ENCODE measurements around the gene TBC1D17.

The TBC1D17 gene

DNA sequence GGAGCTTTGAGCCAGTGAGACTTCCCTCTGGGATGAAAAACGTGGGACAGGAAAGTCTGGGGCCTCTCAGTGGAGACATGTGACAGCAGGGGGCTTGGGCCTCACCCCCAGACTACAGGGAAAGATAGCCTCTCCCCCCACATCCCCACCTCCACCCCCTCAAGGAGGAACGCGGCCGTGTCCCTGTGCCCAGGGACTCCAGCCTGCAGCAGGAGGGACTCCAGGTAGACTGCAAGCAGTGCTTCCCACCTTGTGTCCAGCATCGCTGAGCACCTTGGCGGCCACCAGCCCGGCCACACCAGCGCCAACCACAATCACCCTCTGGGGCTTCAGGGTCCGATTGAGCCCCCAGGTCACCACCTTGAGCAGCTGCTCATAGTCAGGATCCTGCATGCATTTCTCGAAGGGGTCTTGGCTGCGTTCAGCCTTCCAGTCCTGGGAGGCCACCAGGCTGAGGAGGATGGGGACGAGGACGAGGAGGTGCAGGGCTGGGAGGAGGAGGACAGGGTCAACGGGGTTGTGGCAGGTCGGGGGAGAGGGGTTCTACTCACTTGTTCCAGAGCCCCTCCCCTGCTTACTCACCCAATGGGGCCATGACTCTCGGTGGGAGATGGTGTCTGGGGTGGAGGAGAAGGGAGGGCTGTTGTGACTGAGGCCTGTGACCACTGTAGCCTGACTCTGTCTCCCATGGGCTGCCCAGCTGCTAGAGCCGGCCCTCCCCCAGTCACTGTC lies 18.2 kb downstream of the TBC1D17 start:
- DNase-seq, result no peak

DNA sequence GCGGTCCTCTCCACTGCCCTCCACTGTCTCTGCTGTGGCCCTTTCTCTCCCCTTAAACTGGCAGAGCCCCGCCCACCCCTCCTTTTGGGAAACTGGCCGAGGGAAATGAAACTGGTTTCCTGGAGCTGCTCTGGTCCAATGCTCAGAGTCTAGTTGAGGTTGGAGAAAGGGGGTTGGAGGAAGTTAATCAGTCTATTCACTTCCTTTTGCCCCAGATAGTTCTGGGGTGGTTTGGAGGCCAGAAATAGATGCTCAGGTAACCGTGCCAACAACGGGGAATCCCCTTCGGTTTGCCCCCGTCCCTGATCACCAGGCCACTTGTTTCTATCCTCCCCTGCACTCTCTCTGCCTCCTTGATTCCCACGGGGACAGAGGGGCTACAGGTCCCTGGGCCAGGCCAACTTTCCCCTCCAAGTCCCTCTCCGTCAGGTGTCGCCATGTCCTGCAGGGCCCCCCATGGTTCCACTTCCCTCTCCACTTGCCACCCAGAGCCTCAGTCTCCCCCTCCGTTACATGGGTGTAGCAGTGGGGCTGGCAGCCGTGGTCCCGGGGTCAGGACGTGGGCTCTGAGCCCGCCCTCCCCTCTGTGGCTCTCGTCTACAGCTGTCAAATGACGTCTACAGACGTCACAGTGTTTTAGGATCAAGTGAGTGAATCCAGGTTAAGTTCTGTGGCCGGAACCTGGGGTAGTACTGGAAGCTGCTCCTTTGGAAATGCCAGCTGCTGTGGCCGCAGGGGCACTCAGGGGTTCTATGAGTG lies 19.5 kb downstream of the TBC1D17 start, which contains the start of gene IL4I1:
Gene IL4I1, minus strand, starts transcription at position 25 of the 759 bp plus-strand sequence. CDS start 727 bp downstream, outside the sequence.
- DNase-seq, result peak; percentile 89

DNA sequence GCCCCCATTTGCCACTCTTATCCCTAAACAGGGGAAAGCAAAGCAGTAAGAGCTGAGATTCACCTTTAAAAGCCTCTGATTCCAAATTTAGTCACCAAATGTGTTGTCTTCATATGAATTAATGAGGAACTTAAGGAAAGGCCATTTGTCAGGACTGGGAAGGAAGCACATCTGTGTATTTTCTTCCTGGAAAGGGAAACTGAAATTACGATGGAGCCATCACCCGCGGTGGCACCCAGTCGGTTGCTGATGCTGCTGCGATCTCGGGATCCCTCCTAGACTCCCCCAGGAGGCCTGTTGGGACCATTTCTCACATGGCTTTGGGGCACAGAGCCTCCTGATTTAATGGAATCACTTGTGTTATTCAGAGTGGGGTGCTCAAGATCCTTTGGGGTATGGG lies 26.6 kb downstream of the TBC1D17 start:
- DNase-seq, result no peak

DNA sequence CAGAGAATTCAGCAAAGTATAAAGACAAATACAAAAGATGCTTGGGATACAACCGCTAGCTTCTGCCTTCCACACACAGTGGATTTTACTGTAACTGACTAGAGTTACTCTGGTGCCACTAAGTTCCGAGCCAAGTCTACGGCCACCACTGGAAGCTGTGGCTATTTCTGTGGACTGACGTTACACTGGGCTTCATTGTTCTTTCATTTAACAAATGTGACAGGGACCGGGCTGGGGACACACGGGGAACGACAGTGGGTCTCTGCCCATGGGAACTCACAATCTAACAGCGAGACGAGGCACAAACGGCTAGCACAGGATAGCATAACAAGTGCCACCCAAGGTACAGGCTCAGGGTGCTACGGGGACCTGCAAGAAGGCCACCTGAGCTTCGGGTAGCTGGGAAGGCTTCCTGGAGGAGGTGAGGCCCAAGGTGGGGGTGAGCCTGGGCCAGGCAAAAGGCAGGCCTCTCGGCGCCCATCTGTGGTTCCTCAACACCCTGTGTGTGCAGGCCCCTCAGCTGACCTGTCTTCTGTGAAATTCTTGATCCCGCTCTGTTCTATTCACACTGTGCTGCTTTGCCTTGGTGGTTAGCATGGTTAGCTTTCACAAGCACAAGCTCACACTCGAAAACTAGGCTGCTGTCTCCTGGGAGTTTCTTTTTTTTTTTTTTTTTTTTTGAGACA lies 29.5 kb downstream of the TBC1D17 start:
- no peak for DNase-seq

GRCh38 chr19:49907745-49908446 lies 30.4 kb downstream of the TBC1D17 start:
- DNase-seq, result no peak

DNA sequence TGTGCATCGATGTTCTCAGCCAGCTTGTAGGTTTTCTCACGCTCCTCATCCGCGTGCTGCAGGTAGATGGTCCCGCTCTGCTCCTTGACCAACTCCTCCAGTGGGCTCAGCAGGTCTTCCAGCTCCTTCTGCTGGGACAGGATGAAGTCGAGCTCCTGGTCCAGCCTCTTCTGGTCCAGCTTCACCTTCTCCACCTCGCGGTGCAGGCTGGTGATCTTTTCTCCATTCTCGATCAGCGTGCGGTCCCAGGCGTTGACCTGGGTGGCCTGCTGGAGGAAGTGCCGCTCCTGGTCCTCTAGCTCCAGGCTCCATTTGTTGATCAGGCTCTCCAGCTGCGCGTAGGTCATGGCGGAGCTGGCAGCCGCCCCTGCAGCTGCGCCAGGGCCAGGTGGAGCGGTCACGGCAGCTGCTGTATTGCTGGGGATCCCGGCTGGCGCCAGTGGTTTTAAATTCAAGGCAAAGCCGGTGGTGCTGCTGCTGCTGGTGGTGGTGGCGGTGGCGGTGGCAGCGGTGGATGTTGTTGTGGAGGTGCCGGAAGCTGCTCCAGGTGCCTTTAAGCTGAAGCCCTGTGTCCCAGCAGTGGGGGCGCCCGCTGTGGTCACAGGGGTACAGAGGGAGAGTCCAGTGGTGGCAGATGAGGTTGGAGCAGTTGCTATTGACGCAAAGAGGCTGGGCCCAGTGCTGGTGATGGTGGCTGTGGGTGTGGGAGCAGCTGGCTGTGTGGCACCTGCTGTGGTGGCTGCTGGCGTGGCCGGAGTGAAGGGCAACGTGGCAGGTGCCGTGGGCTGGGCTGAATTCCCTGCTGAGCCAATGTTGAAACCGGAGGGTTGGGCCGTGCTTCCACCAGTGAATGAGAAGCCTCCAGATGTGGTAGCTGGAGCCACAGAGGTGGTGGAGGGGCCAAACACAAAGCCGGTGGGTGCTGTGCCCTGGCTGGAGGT lies 31.2 kb downstream of the TBC1D17 start:
- DNase-seq, result no peak

DNA sequence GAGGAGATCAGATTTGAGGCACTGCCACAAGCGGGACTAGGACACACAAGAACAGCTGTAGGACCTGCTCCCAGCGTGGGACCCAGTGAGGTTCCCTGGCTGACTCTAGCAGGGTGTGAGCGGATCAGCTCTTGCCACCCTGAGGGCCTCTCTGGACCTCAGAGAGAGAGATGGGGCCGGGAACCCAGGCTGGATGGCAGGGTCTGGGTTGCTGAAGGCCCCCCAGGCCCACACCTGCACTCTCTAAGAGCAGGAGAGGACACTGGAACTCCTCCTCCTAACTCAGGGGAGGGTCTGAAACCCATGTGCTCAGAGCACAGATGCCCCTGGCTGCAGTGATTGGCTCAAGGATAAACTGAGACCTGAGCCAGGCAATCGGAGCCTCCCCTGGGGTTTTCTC lies 32.7 kb downstream of the TBC1D17 start:
- DNase-seq, result no peak

GRCh38 chr19:49911381-49912145 lies 34.1 kb downstream of the TBC1D17 start:
- DNase-seq, result peak; percentile 50

DNA sequence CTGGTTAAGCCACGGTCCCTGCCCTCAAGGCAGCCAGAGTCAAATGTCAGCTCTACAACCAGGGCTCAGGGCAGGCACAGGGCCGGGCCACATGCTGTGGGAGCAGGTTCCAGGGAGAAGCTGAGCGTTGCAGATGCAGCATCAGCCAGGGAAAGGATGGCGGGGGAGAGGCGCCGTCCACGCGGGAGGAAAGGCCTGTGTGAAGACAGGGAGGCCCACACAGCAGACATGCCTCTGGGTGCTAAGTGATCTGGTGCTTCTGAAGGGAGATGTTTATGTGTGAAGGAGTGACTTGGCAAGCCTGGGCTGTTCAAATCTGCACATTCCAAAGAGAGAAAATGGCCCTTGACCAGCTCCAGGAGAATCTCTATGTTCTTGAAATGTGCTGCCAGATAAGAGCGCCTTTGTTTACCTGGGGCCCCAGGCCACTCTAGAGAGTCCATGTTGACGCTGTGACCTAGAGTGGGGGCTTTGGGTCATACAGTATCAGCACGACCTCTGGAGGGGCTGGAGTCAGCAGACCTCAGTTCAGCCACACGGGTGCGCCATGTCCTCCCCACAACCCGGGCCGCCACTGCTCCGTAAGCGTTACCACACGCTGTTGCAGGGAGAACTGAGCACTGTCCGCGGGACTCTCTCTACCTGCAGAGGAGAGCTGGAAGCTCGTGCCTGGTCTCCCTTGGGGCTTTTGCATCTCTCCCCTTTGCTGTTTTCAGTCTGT lies 35.6 kb downstream of the TBC1D17 start:
- no peak for DNase-seq

DNA sequence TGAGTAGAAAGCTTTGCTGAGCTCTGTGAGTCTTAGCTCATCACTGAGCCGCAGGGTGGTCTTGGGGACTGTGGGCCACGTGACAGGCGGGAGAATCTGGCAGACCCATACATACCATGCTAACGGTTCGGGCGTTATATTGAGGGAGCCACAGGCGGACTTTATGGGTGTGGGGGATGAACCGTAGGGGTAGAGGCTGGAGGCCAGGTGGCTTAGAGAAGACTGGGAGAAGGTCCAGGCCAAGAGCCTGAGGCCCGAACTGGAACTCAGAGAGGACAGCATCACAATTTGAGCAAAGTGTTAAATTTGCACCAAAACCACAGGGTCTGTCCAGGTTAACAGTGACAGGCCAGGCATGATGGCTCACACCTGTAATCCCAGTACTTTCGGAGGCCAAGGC lies 36.2 kb downstream of the TBC1D17 start:
- no peak for DNase-seq

- no peak for DNase-seq
These were observed 37.8 kb downstream of the TBC1D17 start for GRCh38 chr19:49915271-49915670.

DNA sequence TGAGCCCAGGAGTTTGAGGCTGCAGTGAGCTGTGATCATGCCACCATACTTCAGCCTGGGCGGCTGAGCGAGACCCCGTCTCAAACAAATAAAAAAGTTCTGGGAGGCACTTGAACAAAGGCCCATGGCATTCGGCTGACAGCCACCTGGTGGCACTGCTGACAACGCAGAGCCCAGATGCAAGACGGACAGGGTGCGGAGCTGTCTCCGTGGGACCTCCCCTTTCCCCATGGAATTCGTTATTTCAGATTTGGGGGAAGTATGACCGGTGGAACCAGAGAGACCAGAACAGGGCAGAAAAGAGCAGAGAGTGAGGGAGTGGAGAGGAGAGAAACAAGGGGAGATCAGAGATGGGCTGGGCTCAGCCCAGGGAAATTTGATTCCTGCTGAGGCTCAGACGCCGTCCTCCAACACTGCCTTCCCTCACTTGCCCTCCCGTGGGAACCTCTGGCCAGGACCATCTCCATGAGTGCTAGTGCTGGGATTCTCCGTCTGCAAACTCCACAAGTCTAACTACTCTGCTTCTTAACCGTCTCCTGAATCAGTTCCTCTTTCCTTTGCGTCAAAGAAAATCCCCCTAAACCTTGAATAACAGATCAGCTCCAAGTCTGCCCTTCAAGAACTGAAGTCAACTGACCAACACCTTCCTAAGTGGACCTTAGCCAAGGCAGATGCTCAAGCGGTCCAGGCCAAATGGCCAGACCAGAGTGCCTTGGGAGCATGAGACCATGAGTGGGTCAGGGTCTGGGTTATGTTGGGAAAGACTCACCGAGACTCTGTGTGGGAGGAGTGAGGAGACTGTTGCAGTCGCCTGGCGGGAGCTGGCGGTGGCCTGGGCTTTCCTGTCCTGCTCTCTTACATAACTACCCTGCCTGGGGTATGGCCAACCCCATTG lies 39.6 kb downstream of the TBC1D17 start:
- DNase-seq, result no peak

DNA sequence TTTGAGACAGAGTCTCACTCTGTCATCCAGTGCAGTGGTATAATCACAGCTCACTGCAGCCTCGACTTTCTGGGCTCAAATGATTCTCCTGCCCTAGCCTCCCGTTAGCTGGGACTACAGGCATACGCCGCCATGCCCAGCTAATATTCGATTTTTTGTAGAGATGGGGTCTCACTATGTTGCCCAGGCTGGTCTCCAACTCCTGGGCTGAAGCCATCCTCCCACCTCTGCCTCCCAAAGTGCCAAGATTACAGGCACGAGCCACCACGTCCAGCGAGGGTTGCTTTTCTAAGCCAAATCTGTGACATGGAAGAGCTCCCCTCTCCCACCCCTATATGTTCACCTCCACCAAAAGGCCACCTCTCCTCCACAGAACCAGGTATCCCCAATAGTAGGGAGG lies 40.6 kb downstream of the TBC1D17 start:
- DNase-seq, result no peak

GRCh38 chr19:49920624-49921363 lies 43.3 kb downstream of the TBC1D17 start:
- DNase-seq, result no peak

DNA sequence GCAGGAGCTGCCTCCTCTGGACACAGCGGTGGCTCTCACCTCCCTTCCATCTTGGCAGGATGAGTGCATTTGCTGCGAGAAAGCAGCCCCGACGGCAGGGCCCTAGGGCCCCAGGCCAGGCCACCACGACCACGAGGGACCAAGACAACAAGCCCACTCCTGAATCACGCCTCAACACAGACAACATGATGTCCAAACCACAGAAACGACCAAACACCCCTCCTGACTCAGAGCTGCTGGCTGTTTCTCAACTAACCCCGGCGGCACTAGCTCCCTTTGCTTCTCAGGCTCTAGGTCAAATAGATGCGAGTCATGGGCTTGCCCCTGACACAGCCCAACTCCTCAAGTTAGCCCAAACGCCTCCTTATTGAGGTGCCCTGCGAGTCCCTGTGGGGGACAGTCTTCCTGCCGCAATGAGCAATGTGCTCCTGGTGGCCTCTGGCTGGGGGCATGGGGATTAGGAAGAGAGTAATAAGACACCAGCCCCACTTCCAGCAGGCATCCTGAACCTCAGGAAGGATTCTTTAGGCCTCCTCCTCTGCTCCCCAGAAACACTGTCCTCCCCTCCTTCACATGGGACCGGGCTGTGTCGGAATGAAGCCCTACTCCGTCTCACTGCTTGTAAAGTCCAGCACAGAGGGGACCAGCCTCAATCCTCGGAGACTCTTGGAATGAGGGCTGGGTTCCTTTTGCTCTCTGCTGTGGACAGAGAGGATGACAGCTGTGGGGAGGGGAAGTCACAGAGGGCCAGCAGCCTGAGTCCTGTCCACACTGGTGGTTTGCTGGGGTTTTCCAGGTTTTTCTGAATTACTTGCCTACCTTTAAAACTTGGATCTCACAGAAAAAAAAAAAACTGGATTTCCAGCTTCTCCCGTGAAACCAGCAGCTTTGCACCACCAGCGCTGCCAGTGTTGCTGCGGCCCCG lies 44.6 kb downstream of the TBC1D17 start:
- no peak for DNase-seq

DNA sequence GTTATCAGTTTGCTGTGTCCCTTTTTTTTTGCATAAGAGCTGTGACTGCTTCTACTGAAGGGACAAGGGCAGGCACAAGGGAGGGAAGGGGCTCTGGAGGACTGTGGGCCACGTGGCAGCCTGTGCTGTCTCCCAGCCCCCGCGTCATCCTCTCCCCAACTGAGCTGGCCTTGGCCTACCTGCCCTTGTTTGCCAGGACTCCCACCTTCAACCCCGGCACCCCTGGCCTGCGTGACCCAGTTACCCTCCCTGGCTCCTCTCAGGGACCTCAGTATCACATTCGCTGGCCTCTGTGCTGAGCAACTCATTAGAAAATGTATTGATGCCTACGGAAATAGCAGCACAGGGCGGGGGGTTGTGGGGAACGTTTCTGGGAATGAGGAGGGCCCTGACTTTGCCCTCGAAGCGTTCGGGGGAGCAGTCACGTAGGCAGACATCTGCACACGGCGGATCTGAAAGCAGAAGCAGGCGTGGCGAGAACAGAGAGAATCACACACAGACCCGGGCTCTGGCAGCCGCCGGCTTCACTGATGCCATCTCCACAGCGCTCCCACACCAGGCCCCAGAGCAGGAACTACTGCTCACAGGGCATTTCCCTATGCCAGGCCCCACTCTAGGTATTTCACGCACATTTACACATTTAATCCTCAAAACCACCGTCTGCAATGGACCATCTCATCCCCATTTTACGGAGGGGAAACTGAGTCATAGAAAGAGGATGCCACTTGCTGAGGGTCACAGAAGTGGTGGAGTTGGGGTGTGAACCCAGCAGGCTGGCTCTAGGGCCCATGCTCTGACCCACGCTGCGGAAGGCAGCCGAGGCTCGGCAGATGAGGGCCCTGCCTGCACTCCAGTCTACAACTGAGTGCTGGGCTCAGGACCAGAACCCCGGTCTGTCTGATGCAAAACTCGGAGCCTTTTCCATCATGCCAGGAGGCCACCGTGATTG lies 45.8 kb downstream of the TBC1D17 start:
- DNase-seq, result no peak

Data from CD4-positive, alpha-beta T cell treated with Interleukin-12 subunit alpha and Interleukin-12 subunit beta, for 1 hour (primary cell).